Adipocyte (in vitro differentiated cells): ENCODE measurements around the gene CSAD.

Experiments used
- DNase-seq: peaks from one replicate; pipeline ENCODE4 v3.0.0-alpha.2; 2015; ENCODE audit warnings: low read depth
- H3K27me3 ChIP-seq: replicated peaks from 2 replicates; pipeline ENCODE4 v1.7.0; 2013; ENCODE audit warnings: mild to moderate bottlenecking, low read length, moderate library complexity; ENCODE audit not compliant: control insufficient read depth, insufficient read depth
- H3K36me3 ChIP-seq: 2 replicates; pipeline ENCODE4 v1.7.0; 2013; ENCODE audit warnings: low read length, mild to moderate bottlenecking, moderate library complexity; ENCODE audit not compliant: control insufficient read depth, insufficient read depth, severe bottlenecking
- H3K4me1 ChIP-seq: 2 replicates; pipeline ENCODE4 v1.7.0; 2013; ENCODE audit warnings: mild to moderate bottlenecking, low read length, moderate library complexity; ENCODE audit not compliant: control insufficient read depth, insufficient read depth
- H3K4me3 ChIP-seq: 2 replicates; pipeline ENCODE4 v1.7.0; 2013; ENCODE audit warnings: mild to moderate bottlenecking, low read length, moderate library complexity
- H3K9ac ChIP-seq: 2 replicates; pipeline ENCODE4 v1.7.0; 2013; ENCODE audit warnings: mild to moderate bottlenecking, low read length, moderate library complexity
- H3K9me3 ChIP-seq: 2 replicates; pipeline ENCODE4 v1.7.0; 2013; ENCODE audit warnings: mild to moderate bottlenecking, low read length, moderate library complexity; ENCODE audit not compliant: control insufficient read depth

The CSAD gene

GRCh38 chr12:53223389-53224060, 42.8 kb upstream of the CSAD start:
- DNase-seq = peak; percentile 85
- H3K9me3 ChIP-seq = no peaks in the 10 kb centered on the region
- no peaks in the 10 kb centered on the region for H3K36me3 ChIP-seq
- peak overlapping the region; percentile 77 for H3K9ac ChIP-seq
- H3K4me3 ChIP-seq = peak overlapping the region; percentile 29
- H3K4me1 ChIP-seq = peaks cover 29% of the 10 kb centered on the region
- no peaks in the 10 kb centered on the region for H3K27me3 ChIP-seq

- Histone ChIP-seq H3K4me1 (peaks cover 36% of the 10 kb centered on the region), H3K4me3 (no peak overlapping the region), H3K36me3 (no peaks in the 10 kb centered on the region), H3K27me3 (no peaks in the 10 kb centered on the region), H3K9ac (peak overlapping the region; percentile 29), H3K9me3 (no peaks in the 10 kb centered on the region)
- DNase-seq = peak; percentile 56
Observed at GRCh38 chr12:53222806-53223261, 42.1 kb upstream of the CSAD start.

DNA sequence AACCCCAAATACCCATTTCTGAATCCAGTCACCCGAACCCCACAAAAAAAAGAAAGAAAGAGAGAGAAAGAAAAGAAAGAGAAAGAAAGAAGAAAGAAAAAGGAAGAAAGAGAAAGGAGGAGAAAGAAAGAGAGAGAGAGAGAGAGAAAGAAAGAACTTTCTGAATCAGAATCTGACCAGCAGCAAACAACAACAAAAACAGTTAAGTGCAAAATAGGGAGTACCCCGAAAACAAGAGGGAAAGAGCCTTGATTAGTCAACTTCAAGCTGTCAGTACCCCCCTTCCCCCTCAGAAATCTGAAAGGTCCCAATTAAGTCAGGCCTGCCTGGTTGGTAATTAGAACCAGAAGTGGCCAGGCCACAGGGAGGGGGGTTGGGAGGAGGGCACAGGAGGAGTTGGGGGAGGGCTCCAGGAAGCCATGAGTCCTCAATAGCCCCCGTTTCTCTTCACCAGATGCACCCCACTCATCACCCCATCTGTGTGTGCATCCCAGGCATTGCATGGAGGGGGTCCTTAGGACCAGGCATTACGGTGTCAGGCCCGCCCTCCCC, 41.5 kb upstream of the CSAD start:
- Histone ChIP-seq H3K9ac (peak overlapping the region; percentile 85), H3K36me3 (no peaks in the 10 kb centered on the region), H3K9me3 (no peaks in the 10 kb centered on the region), H3K4me1 (peaks cover 42% of the 10 kb centered on the region), H3K4me3 (peak overlapping the region; percentile 59), H3K27me3 (no peaks in the 10 kb centered on the region)
- peak; percentile 80 for DNase-seq

GRCh38 chr12:53221203-53222080, 40.7 kb upstream of the CSAD start:
- peak overlapping the region; percentile 99 for H3K9ac ChIP-seq
- H3K4me3 ChIP-seq = peak overlapping the region; percentile 90
- H3K4me1 ChIP-seq = peaks cover 49% of the 10 kb centered on the region
- DNase-seq = peak; percentile 89
- no peaks in the 10 kb centered on the region for H3K9me3 ChIP-seq
- H3K27me3 ChIP-seq = no peaks in the 10 kb centered on the region
- no peaks in the 10 kb centered on the region for H3K36me3 ChIP-seq

- no peaks in the 10 kb centered on the region for H3K27me3 ChIP-seq
- H3K36me3 ChIP-seq = no peaks in the 10 kb centered on the region
- peak overlapping the region; percentile 96 for H3K4me3 ChIP-seq
- H3K9ac ChIP-seq = peak overlapping the region; percentile 99
- no peaks in the 10 kb centered on the region for H3K9me3 ChIP-seq
- H3K4me1 ChIP-seq = peaks cover 49% of the 10 kb centered on the region
- peak; percentile 98 for DNase-seq
Observed at GRCh38 chr12:53220694-53221202, 40.0 kb upstream of the CSAD start.

- Histone ChIP-seq H3K27me3 (no peaks in the 10 kb centered on the region), H3K9me3 (no peaks in the 10 kb centered on the region), H3K4me3 (peak overlapping the region; percentile 96), H3K36me3 (peaks cover 2% of the 10 kb centered on the region), H3K9ac (peak overlapping the region; percentile 94), H3K4me1 (peaks cover 47% of the 10 kb centered on the region)
- peak; percentile 82 for DNase-seq
Observed at GRCh38 chr12:53219956-53220693, 39.4 kb upstream of the CSAD start.

DNA sequence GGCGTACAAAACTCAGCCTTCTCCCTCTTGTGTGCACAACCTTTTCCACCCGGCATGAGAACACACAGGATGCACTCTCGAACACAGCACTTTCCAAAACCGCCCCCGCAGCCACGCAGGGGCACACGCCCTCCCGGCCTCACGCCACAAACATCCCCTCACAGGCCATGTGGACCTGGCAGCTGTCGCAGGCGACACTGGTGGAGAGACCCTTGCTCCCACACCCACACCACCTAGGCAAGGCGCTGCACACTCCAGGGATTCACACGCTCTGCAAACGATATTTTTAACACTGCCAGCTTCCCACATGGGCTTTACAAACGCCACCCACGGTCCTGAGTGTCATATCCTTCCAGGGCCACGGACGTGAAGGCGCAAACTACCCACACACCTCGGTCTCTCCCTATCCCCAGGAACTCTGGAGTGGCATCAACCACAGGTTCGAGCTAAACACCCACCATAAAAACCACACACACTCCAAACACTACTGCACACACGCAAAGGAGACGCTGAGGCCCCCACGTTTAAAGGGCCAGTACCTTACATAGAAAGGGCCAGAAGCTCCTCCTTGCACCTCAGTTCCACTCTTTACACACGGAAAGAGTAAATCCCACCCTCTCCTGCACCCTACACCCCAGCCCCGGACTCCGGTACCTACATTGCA, 38.7 kb upstream of the CSAD start:
- no peaks in the 10 kb centered on the region for H3K27me3 ChIP-seq
- H3K4me1 ChIP-seq = peaks cover 42% of the 10 kb centered on the region
- H3K9ac ChIP-seq = peak overlapping the region; percentile 94
- H3K36me3 ChIP-seq = peaks cover 9% of the 10 kb centered on the region
- H3K4me3 ChIP-seq = peak overlapping the region; percentile 96
- peak; percentile 65 for DNase-seq
- no peaks in the 10 kb centered on the region for H3K9me3 ChIP-seq

DNA sequence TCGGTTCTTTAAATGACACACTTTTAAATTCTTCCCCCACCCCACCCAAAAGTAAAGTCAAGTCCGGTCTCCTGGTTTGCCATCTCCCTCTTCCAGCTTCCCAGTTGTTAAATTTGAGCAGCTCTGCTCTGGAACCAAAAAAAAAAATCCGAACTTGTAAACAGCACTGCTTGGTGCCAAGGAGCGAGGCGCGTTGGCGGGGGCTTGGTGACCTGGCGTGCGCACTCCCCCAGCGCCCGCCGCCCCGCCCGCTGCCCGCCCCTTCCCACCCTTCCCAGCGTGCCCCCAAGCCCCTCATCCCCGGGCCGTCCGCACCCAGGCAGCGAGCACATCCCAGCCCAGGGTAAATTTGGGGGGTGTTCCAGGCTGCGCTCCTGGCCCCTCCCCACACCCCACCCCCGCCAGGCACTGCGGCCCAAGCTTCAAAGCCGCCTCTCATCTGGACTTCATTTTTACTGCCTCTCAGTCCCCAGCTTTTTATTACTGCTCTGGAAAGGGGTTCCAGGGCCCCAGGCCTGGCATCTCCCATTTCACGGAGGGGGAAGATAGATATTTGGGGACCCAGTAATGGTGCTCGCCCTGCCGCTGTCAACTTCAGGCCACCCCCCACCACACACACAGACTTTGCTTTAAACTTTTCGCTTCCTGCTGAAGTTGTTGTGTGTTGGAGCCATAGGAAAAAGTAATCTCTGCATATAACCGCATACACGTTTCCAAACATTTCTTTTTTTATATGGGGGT, 38.0 kb upstream of the CSAD start:
- H3K4me3 ChIP-seq = peak overlapping the region; percentile 96
- no peaks in the 10 kb centered on the region for H3K27me3 ChIP-seq
- H3K4me1 ChIP-seq = peaks cover 35% of the 10 kb centered on the region
- H3K9ac ChIP-seq = peak overlapping the region; percentile 94
- peak; percentile 71 for DNase-seq
- no peaks in the 10 kb centered on the region for H3K9me3 ChIP-seq
- H3K36me3 ChIP-seq = peaks cover 14% of the 10 kb centered on the region

- peak overlapping the region; percentile 74 for H3K4me3 ChIP-seq
Observed at GRCh38 chr12:53217931-53218307, 37.2 kb upstream of the CSAD start.

More at GRCh38 chr12:53217931-53218307, 37.2 kb upstream of the CSAD start:
- no peaks in the 10 kb centered on the region for H3K9me3 ChIP-seq
- H3K27me3 ChIP-seq = no peaks in the 10 kb centered on the region
- peak; percentile 40 for DNase-seq
- peaks cover 19% of the 10 kb centered on the region for H3K36me3 ChIP-seq
- H3K4me1 ChIP-seq = peaks cover 28% of the 10 kb centered on the region
- peak overlapping the region; percentile 78 for H3K9ac ChIP-seq
